ENCODE data around the gene LIN7B. TPM values are rescaled to one million over a fixed set of nuclear protein-coding genes. Genes with fewer than 3 reads are reported as not detected.
"Not testable (repeated sequence)": the region's sequence is repeated elsewhere in the genome, so short reads cannot be mapped to it uniquely, and the experiment has no call there.

LIN7B gene
- total RNA-seq, 2 experiments from 2014 or later = 2.1 to 4.4 TPM

GRCh38 chr19:49140951-49141350, 26.8 kb downstream of the LIN7B start:
- CTCF ChIA-PET = interaction anchor here (0.7 to 1.2 kb wide), 3 partner anchors 34 to 58 kb away, joined by 3 to 4 read pairs (median 3); no protein-coding TSS in a partner anchor

GRCh38 chr19:49141352-49141751, 27.2 kb downstream of the LIN7B start:
- DNase-seq (no peak), ATAC-seq (no peak)
- Mint-ChIP-seq H3K27ac (no peak overlapping the region), H3K36me3 (ENCODE audit: low read depth) (no peaks in the 10 kb centered on the region), H3K9me3 (no peaks in the 10 kb centered on the region), H3K4me3 (no peak overlapping the region), H3K4me1 (ENCODE audit: low read depth) (peaks cover 10% of the 10 kb centered on the region), H3K27me3 (peaks cover 21% of the 10 kb centered on the region)
- ChIA-PET CTCF (interaction anchor here (0.7 to 1.2 kb wide), 3 partner anchors 35 to 58 kb away, joined by 3 to 4 read pairs (median 3); no protein-coding TSS in a partner anchor), POLR2A (no interaction called here)
- no peak for TF ChIP-seq CTCF (IDR thresholded peaks at IDR 0.05)
- intact Hi-C loops (cut with micrococcal nuclease) = no loop called here

More at GRCh38 chr19:49140951-49141350, 26.8 kb downstream of the LIN7B start:
- peaks cover 10% of the 10 kb centered on the region for H3K4me1 Mint-ChIP-seq (ENCODE audit: low read depth)
- intact Hi-C loops (cut with micrococcal nuclease) = no loop called here
- no peak overlapping the region for H3K4me3 Mint-ChIP-seq
- no peak for TF ChIP-seq CTCF (IDR thresholded peaks at IDR 0.05)
- no peaks in the 10 kb centered on the region for H3K9me3 Mint-ChIP-seq
- no peak overlapping the region for H3K27ac Mint-ChIP-seq
- DNase-seq (no peak), ATAC-seq (no peak)
- POLR2A ChIA-PET = no interaction called here
- H3K36me3 Mint-ChIP-seq (ENCODE audit: low read depth) = no peaks in the 10 kb centered on the region
- peaks cover 19% of the 10 kb centered on the region for H3K27me3 Mint-ChIP-seq

GRCh38 chr19:49142866-49143335, 28.7 kb downstream of the LIN7B start:
- DNase-seq (peak; percentile 87), ATAC-seq (peak; percentile 87)
- peak overlapping the region; percentile 76 for H3K4me3 Mint-ChIP-seq
- no peak for TF ChIP-seq CTCF (IDR thresholded peaks at IDR 0.05)
- peaks cover 10% of the 10 kb centered on the region for H3K4me1 Mint-ChIP-seq (ENCODE audit: low read depth)
- intact Hi-C loops (cut with micrococcal nuclease) = no loop called here
- H3K27me3 Mint-ChIP-seq = peaks cover 29% of the 10 kb centered on the region
- CTCF ChIA-PET = interaction anchor here (2.0 kb wide), 1 partner anchor 29 kb away, joined by 8 read pairs; the partner anchor contains the start of gene LIN7B
- H3K36me3 Mint-ChIP-seq (ENCODE audit: low read depth) = no peaks in the 10 kb centered on the region
- POLR2A ChIA-PET = interaction anchor here (0.7 kb wide), 1 partner anchor 1494 kb away, joined by 3 read pairs; no protein-coding TSS in a partner anchor
- no peaks in the 10 kb centered on the region for H3K9me3 Mint-ChIP-seq
- no peak overlapping the region for H3K27ac Mint-ChIP-seq

GRCh38 chr19:49145573-49146407, 31.6 kb downstream of the LIN7B start:
- intact Hi-C loops (cut with micrococcal nuclease) = loop anchor here (5.0 kb wide), 1 partner anchor 48 kb away; no protein-coding TSS in a partner anchor
- Mint-ChIP-seq H3K4me1 (ENCODE audit: low read depth) (peaks cover 27% of the 10 kb centered on the region), H3K36me3 (ENCODE audit: low read depth) (no peaks in the 10 kb centered on the region), H3K27me3 (peaks cover 50% of the 10 kb centered on the region), H3K9me3 (no peaks in the 10 kb centered on the region), H3K27ac (peak overlapping the region; percentile 62), H3K4me3 (peak overlapping the region; percentile 49)
- CTCF ChIA-PET = interaction anchor here (0.6 to 6.2 kb wide), 23 partner anchors 13 to 1428 kb away, joined by 3 to 36 read pairs (median 4); partner anchors contain the start of genes GYS1, LIN7B and RUVBL2
- peak; percentile 96 for TF ChIP-seq CTCF (IDR thresholded peaks at IDR 0.05)
- POLR2A ChIA-PET = interaction anchor here (0.8 to 0.9 kb wide), 2 partner anchors 48 to 146 kb away, joined by 4 read pairs; no protein-coding TSS in a partner anchor
- peak; percentile 70 for ATAC-seq
- peak; percentile 89 for DNase-seq

- Mint-ChIP-seq H3K4me1 (ENCODE audit: low read depth) (peaks cover 28% of the 10 kb centered on the region), H3K27me3 (peaks cover 53% of the 10 kb centered on the region)
- intact Hi-C loops (cut with micrococcal nuclease) = loop anchor here (5.0 kb wide), 1 partner anchor 49 kb away; no protein-coding TSS in a partner anchor
- not testable (repeated sequence) for ATAC-seq; H3K4me3 Mint-ChIP-seq; DNase-seq; H3K27ac Mint-ChIP-seq; H3K36me3 Mint-ChIP-seq (ENCODE audit: low read depth); H3K9me3 Mint-ChIP-seq
- POLR2A ChIA-PET = interaction anchor here (0.8 to 1.0 kb wide), 3 partner anchors 14 to 147 kb away, joined by 3 to 4 read pairs (median 4); no protein-coding TSS in a partner anchor
- CTCF ChIA-PET = interaction anchor here (0.6 to 6.2 kb wide), 21 partner anchors 13 to 1429 kb away, joined by 3 to 36 read pairs (median 4); partner anchors contain the start of genes GYS1, LIN7B and RUVBL2
Measured at GRCh38 chr19:49146408-49146770, 32.2 kb downstream of the LIN7B start.
